Measurements from ENCODE around the gene P4HB.

P4HB gene

DNA sequence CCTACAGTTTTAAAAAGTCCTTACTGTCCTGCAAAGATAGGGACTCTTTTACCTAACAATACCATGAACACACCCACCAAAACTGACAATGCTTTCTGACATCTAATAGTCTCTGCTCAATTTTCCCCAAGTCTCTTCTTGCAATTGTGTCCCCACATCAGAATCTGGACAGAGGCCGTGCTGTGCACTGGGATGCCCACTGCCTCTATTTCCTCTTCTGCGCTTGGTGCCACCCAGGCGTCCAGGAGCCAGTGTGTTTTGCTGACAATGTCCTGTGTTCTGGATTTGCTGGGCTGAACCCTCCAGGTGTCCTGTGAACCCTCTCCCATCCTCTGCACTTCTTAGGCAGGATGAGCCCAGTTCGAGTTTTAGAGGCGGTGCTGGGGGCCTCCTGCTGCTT, 17.2 kb upstream of the P4HB start:
- H3K9me3 ChIP-seq (ENCODE audit: control insufficient read depth, insufficient read depth, low read length) = no peaks in the 10 kb centered on the region
- H3K4me1 ChIP-seq (ENCODE audit: control insufficient read depth, insufficient read depth, low read length) = no peaks in the 10 kb centered on the region
- peaks cover 39% of the 10 kb centered on the region for H3K36me3 ChIP-seq (ENCODE audit: control insufficient read depth, insufficient read depth, low read length)
- no peak overlapping the region for H3K9ac ChIP-seq (ENCODE audit: low read depth, low read length)
- no peak overlapping the region for H3K4me3 ChIP-seq (ENCODE audit: low read depth, low read length)
- H3K27ac ChIP-seq (ENCODE audit: low read depth, low read length) = no peak overlapping the region
- H3K27me3 ChIP-seq (ENCODE audit: control insufficient read depth, insufficient read depth, low read length) = no peaks in the 10 kb centered on the region

DNA sequence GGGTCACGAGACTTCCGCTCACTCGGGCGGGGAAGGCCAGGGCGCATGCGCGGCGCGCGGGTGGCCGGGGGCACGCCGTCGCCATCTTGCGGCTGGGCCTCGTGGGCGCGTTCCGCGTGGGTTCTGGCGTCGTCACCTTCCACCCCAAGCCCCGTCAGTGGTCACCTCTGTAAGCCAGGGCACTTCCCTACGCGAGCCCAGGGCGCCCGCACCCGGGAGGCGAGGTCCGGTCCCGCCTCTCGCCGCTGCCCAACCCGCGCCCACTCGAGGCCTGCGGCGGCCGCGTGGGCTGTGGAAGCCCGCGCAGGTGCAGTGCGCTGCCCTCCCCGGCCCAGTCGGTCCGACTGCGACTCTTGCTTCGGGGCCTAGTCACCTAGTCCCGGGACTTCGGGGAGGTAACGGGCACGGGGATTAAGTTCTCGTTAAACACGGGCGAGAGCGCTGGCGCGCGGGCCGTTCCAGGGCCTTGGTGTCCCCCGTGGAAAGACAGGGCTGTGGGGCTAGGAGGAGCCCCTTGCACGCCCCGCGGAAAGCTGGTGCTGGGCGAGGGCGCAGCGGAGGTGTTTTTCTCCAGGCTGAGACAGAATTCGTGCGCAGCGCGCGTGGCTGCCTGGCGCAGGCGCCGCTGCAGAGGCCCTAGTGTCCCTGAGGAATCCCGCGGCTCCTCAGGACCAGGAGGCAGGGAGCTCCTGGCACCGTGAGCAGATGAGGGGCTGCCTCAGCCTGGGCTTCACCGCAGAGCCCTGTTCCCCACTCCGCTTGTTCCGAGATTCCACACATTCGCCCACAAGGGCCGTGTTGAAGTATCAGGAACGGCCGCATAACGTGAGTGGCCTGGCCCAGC, 11.3 kb upstream of the P4HB start:
- H3K9ac ChIP-seq (ENCODE audit: low read depth, low read length) = peak overlapping the region; percentile 92
- H3K4me3 ChIP-seq (ENCODE audit: low read depth, low read length) = peak overlapping the region; percentile 92
- H3K9me3 ChIP-seq (ENCODE audit: control insufficient read depth, insufficient read depth, low read length) = no peaks in the 10 kb centered on the region
- H3K27ac ChIP-seq (ENCODE audit: low read depth, low read length) = peak overlapping the region; percentile 94
- peaks cover 11% of the 10 kb centered on the region for H3K36me3 ChIP-seq (ENCODE audit: control insufficient read depth, insufficient read depth, low read length)
- H3K4me1 ChIP-seq (ENCODE audit: control insufficient read depth, insufficient read depth, low read length) = peaks cover 26% of the 10 kb centered on the region
- no peaks in the 10 kb centered on the region for H3K27me3 ChIP-seq (ENCODE audit: control insufficient read depth, insufficient read depth, low read length)

DNA sequence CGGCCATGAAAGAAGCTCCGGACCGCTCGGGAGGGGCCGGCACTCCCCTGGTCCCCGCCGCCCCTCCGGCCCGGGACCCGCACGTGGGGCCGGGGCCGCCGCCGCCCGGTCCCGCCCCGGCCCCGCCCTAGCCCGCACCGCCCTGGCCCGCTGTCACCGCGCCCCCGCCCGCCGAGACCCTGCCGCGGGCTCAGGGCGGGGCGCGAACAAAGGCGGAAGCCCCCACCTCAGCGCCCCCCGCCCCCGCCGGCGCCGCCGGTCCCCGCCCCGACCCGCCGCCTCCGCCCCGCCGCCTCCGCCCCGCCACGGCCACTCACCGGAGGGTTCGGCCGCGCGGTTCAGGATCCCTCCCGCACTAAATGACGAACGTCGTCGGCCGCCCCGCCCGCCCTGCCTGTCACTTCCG, 10.6 kb upstream of the P4HB start, which contains the start of gene ARHGDIA:
Gene ARHGDIA, minus strand, starts transcription at position 357 of the 406 bp plus-strand sequence. CDS start 1,407 bp downstream, outside the sequence.
- Histone ChIP-seq H3K4me3 (ENCODE audit: low read depth, low read length) (peak within 1 kb of the TSS; percentile 92), H3K27me3 (ENCODE audit: control insufficient read depth, insufficient read depth, low read length) (no peaks in the 10 kb centered on the region), H3K36me3 (ENCODE audit: control insufficient read depth, insufficient read depth, low read length) (peaks cover 11% of the 10 kb centered on the region), H3K9ac (ENCODE audit: low read depth, low read length) (peak within 1 kb of the TSS; percentile 92), H3K9me3 (ENCODE audit: control insufficient read depth, insufficient read depth, low read length) (no peaks in the 10 kb centered on the region), H3K4me1 (ENCODE audit: control insufficient read depth, insufficient read depth, low read length) (peaks cover 26% of the 10 kb centered on the region), H3K27ac (ENCODE audit: low read depth, low read length) (peak within 1 kb of the TSS; percentile 94)

DNA sequence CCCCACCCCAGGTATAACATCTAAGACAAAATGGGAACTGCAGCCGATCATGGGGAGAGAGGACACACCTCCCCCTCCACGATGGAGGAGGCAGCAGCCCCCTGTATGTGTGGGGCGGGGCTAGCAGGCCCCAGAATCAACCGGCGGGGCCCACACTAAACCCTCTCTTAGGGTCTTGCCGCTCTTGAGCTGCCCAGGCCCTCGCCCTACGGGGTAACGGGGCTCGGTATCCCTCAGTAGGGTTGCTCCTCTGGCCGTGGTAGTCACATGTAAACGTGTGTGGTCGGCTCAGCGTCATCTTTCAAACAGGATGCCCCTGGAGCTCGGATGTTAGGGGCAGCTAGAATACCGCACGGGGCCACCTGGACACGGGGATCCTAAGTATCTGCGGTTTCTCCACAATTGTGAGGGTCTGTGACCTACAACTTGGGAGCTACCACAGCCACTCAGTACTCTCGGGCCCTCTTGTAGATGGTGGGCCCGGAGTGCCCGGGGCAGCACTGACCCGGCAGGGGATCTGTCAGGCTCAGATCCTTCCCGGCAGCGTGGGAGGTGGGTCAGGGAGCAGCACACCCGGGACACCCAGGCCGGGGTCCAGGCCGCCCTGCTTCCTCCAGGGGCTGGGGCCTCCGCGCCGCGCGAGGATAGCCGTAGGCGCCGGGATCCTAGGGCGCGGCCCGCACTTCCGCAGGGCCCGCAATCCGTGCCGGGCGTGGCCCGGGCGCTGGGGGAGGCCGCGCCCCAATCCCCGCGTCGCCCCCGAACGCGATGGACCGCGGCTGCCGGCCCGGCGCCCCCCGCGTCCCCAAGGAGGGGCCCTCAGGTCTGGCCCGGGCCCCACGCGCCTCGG, 10.0 kb upstream of the P4HB start:
- H3K36me3 ChIP-seq (ENCODE audit: control insufficient read depth, insufficient read depth, low read length) = peaks cover 17% of the 10 kb centered on the region
- peak overlapping the region; percentile 94 for H3K27ac ChIP-seq (ENCODE audit: low read depth, low read length)
- H3K9me3 ChIP-seq (ENCODE audit: control insufficient read depth, insufficient read depth, low read length) = no peaks in the 10 kb centered on the region
- H3K27me3 ChIP-seq (ENCODE audit: control insufficient read depth, insufficient read depth, low read length) = no peaks in the 10 kb centered on the region
- H3K4me3 ChIP-seq (ENCODE audit: low read depth, low read length) = peak overlapping the region; percentile 87
- H3K4me1 ChIP-seq (ENCODE audit: control insufficient read depth, insufficient read depth, low read length) = peaks cover 26% of the 10 kb centered on the region
- peak overlapping the region; percentile 70 for H3K9ac ChIP-seq (ENCODE audit: low read depth, low read length)

DNA sequence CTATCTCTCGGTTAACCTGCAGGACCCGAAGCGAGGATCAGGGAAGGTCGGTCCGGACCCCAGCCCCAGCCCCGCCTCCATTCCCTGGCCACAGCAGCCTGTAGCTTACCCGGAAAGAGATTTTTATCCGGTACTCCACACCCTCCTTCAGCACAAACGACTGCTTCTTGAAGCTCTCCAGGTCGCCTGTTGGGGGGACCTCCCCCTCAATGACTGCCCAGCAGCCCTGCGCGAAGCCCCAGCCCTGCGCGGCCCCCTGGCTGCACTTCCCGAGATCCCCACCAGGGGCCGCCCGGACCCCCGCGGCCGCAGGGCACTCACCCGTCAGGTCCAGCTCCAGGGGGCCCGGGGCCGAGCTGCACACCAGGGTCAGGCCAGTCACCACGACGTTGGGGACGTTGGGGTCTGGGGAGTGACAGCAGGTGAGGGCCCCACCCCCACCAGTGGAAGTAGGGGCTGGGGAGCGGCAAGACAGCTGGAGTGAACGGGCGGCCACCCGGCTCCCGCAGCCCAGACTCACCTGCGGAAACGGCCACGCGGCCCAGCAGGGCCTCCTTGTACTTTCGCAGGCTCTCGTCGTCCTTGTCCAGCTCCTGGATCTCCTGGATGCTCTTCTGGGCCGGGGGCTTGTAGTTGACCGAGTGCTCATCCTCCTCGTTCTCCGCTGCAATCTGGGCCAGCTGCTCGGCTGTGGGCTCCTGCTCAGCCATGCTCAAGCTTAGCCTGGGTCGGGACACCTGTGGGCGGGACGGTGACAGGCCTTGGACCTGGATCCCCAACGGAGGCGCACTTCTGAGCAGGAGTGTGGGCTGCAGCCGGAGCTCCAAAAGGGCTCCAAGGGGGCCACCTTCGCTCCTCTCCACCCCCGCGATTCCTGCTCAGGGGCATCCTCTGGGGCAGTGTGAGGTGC, 9.1 kb upstream of the P4HB start:
- H3K4me3 ChIP-seq (ENCODE audit: low read depth, low read length) = peak overlapping the region; percentile 87
- no peaks in the 10 kb centered on the region for H3K9me3 ChIP-seq (ENCODE audit: control insufficient read depth, insufficient read depth, low read length)
- H3K4me1 ChIP-seq (ENCODE audit: control insufficient read depth, insufficient read depth, low read length) = peaks cover 26% of the 10 kb centered on the region
- H3K27me3 ChIP-seq (ENCODE audit: control insufficient read depth, insufficient read depth, low read length) = no peaks in the 10 kb centered on the region
- peak overlapping the region; percentile 4; the same call in 1 of the 2 replicates for H3K9ac ChIP-seq (ENCODE audit: low read depth, low read length)
- H3K27ac ChIP-seq (ENCODE audit: low read depth, low read length) = peak overlapping the region; percentile 94
- peaks cover 21% of the 10 kb centered on the region for H3K36me3 ChIP-seq (ENCODE audit: control insufficient read depth, insufficient read depth, low read length)

DNA sequence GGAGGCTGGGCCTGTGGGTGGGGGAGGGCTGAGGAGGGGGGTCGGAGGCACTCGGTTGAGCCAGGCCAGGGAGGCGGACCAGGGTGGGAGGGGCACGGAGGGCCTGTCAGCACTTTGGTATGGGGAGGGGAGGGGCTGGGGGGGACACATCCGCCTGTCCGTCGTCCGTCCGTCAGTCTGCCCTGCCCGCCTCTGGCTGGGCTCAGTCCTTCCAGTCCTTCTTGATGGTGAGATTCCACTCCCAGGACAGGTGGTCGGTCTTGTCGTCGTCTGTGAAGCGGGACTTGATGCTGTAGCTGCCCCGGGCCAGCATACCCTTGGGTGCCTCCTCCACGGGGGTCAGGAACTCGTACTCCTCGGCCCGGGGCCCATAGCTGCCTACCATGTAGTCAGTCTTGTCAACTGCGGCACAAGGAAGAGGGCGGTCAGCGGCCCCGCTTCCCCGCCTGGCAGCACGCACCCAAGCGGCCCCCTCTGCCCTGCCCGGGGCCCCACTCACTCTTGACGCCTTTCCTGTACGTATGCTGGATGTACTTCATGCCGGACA, 8.4 kb upstream of the P4HB start:
- Histone ChIP-seq H3K27ac (ENCODE audit: low read depth, low read length) (peak overlapping the region; percentile 87), H3K4me3 (ENCODE audit: low read depth, low read length) (no peak overlapping the region), H3K9ac (ENCODE audit: low read depth, low read length) (peak overlapping the region; percentile 4; the same call in 1 of the 2 replicates), H3K4me1 (ENCODE audit: control insufficient read depth, insufficient read depth, low read length) (peaks cover 26% of the 10 kb centered on the region), H3K9me3 (ENCODE audit: control insufficient read depth, insufficient read depth, low read length) (no peaks in the 10 kb centered on the region), H3K36me3 (ENCODE audit: control insufficient read depth, insufficient read depth, low read length) (peaks cover 26% of the 10 kb centered on the region), H3K27me3 (ENCODE audit: control insufficient read depth, insufficient read depth, low read length) (no peaks in the 10 kb centered on the region)

DNA sequence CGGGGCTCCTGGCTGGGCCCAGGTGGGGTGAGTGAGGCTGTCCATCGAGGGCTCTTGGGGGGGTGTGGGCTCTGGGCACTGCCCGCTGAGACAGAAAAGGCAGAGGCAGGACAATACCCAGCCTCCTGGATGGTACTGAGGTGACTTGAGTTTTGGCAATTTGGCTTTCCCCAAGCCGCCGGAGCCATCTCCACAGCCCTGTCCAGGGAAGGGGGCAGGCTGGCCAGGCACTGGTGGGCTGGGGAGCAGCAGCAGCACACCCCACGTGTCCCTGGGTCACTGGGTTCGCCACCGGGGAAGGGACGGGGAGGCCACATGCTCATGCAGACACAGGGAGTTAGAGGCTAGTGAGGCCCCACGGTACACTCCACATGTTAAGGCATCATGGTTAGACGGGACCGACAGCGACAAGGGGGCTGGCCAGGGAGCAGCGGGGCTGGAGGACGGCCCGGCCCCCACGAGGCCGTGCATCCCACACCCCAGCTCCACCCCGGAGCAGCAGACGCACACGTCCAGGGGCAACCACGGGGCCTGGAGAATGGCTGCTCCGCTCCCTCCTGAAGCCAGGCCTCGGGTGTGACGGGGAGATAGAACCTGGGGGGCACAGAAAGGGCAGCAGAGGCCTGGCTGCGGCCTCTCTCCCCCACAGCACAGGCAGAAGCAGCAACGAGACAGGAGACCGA, 7.8 kb upstream of the P4HB start:
- H3K4me3 ChIP-seq (ENCODE audit: low read depth, low read length) = no peak overlapping the region
- peaks cover 32% of the 10 kb centered on the region for H3K36me3 ChIP-seq (ENCODE audit: control insufficient read depth, insufficient read depth, low read length)
- peaks cover 26% of the 10 kb centered on the region for H3K4me1 ChIP-seq (ENCODE audit: control insufficient read depth, insufficient read depth, low read length)
- H3K27ac ChIP-seq (ENCODE audit: low read depth, low read length) = peak overlapping the region; percentile 87
- H3K27me3 ChIP-seq (ENCODE audit: control insufficient read depth, insufficient read depth, low read length) = no peaks in the 10 kb centered on the region
- no peaks in the 10 kb centered on the region for H3K9me3 ChIP-seq (ENCODE audit: control insufficient read depth, insufficient read depth, low read length)
- 0 out of 2 replicates have a peak overlapping the region, but pooled peaks have one; percentile 28 for H3K9ac ChIP-seq (ENCODE audit: low read depth, low read length)

DNA sequence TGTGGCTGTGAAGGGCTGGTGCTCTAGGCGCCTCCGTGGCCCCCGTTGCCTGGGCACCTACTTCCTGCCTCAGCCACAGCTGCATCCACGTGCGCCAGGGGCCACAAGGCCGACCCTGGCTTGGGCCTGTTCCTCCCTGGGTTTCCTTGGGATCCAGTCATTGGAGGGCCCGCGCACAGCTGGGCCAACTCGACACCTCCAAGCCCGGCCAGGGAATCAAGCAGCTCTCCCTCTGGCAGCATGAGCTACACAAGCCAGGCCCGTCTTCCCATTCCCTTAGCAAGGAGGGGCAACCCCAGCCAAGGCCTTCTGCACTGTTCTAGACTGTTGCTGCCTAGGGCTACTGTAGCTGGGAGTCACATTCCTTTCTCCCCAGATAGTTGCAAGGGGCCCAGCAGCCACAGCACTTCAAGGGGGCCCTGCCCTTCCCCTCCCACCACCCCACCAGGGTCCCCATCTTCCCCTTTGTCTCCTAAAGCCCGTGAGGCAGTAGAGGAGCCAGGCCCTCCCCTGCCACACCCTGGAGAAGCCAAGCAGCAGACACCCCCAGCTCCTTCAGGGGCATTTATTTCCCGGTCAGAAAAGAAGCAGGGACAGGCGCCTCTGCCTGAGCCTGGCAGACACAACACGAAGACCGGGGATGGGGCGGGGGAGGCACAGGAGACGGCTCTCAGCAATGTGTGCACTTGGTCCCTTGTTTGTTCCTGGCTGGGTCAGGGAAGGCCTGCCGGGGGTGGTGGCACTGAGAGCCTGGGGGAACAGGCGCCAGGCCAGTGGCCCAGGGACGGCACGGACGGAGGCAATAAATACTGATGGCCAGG, 7.0 kb upstream of the P4HB start:
- Histone ChIP-seq H3K4me3 (ENCODE audit: low read depth, low read length) (no peak overlapping the region), H3K9ac (ENCODE audit: low read depth, low read length) (no peak overlapping the region), H3K36me3 (ENCODE audit: control insufficient read depth, insufficient read depth, low read length) (peaks cover 37% of the 10 kb centered on the region), H3K4me1 (ENCODE audit: control insufficient read depth, insufficient read depth, low read length) (peaks cover 26% of the 10 kb centered on the region), H3K9me3 (ENCODE audit: control insufficient read depth, insufficient read depth, low read length) (no peaks in the 10 kb centered on the region), H3K27ac (ENCODE audit: low read depth, low read length) (peak overlapping the region; percentile 87), H3K27me3 (ENCODE audit: control insufficient read depth, insufficient read depth, low read length) (no peaks in the 10 kb centered on the region)

DNA sequence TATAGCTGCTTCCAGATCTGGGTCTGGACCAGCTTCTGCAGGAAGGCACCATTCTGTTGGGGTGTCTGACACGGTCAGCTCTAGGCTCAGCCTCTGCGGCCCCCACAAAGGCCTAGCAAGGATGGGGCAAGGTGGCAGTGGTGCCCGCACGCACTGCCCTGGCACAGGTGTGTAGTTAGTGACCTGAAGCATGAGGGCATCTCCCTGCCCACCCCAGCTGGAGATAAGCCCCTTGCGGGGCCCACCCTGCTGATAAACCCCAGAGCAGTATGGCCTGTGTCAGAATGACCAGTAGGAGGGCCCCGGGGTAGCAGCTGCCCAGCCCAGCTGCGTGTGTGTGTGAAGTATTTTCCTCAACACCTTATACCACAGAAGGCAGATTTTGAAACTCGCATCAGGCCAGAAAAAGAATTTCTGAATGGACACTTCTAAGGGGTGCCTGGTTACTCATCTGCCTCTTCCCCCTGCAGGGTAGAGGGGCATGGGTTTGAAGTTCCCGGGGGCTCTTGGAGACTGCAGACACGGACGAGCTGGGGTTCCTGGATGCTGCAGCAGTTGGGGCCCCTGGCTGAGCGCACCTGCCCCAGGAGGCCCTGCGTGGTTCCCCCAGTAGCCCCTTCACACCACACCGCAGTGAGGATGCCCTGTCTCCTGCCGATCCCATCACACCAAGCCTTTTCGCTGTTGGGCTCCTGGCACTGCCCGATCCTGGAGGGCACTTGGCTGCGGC, 6.3 kb upstream of the P4HB start:
- no peaks in the 10 kb centered on the region for H3K27me3 ChIP-seq (ENCODE audit: control insufficient read depth, insufficient read depth, low read length)
- no peak overlapping the region for H3K4me3 ChIP-seq (ENCODE audit: low read depth, low read length)
- H3K4me1 ChIP-seq (ENCODE audit: control insufficient read depth, insufficient read depth, low read length) = peaks cover 26% of the 10 kb centered on the region
- peak overlapping the region; percentile 87 for H3K27ac ChIP-seq (ENCODE audit: low read depth, low read length)
- H3K36me3 ChIP-seq (ENCODE audit: control insufficient read depth, insufficient read depth, low read length) = peaks cover 37% of the 10 kb centered on the region
- H3K9ac ChIP-seq (ENCODE audit: low read depth, low read length) = no peak overlapping the region
- H3K9me3 ChIP-seq (ENCODE audit: control insufficient read depth, insufficient read depth, low read length) = no peaks in the 10 kb centered on the region

Data from HUES48 (cell line).